Measurements from ENCODE around the gene SLC35A4.

SLC35A4 gene

GRCh38 chr5:140609126-140609525, 44.5 kb downstream of the SLC35A4 start:
- no peak for DNase-seq (ENCODE audit: low read depth)
- H3K4me3 ChIP-seq (ENCODE audit: low read depth, low read length), result no peak overlapping the region
- TF ChIP-seq, protein P1, sequence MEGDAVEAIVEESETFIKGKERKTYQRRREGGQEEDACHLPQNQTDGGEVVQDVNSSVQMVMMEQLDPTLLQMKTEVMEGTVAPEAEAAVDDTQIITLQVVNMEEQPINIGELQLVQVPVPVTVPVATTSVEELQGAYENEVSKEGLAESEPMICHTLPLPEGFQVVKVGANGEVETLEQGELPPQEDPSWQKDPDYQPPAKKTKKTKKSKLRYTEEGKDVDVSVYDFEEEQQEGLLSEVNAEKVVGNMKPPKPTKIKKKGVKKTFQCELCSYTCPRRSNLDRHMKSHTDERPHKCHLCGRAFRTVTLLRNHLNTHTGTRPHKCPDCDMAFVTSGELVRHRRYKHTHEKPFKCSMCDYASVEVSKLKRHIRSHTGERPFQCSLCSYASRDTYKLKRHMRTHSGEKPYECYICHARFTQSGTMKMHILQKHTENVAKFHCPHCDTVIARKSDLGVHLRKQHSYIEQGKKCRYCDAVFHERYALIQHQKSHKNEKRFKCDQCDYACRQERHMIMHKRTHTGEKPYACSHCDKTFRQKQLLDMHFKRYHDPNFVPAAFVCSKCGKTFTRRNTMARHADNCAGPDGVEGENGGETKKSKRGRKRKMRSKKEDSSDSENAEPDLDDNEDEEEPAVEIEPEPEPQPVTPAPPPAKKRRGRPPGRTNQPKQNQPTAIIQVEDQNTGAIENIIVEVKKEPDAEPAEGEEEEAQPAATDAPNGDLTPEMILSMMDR (conservative IDR thresholded peaks at IDR 0.05; ENCODE audit: low read depth, low read length), result no peak

- TF ChIP-seq, protein P1 (conservative IDR thresholded peaks at IDR 0.05; ENCODE audit: low read depth, low read length), result no peak
Observed at GRCh38 chr5:140611020-140611521, 46.4 kb downstream of the SLC35A4 start.

More at GRCh38 chr5:140611020-140611521, 46.4 kb downstream of the SLC35A4 start:
- no peak for DNase-seq (ENCODE audit: low read depth)
- H3K4me3 ChIP-seq (ENCODE audit: low read depth, low read length), result no peak overlapping the region
